Left cardiac atrium (tissue), 4 donors: Measurements from ENCODE around the gene PLCH1. TPM values are rescaled to one million over a fixed set of nuclear protein-coding genes. Genes with fewer than 3 reads are reported as not detected.
"Not testable (repeated sequence)": the region's sequence is repeated elsewhere in the genome, so short reads cannot be mapped to it uniquely, and the experiment has no call there.

Experiments
- ATAC-seq, 2 donors: fragments of 200-7000 bp; cut with Tn5 transposase; one replicate each; pipeline ENCODE4 v1.9.1; 2020; ENCODE audit warnings: mild to moderate bottlenecking in 2 of 2, moderate library complexity in 2 of 2
- DNase-seq: peaks from one replicate; pipeline ENCODE4 v3.0.0-alpha.2; 2020
- intact Hi-C, 2 donors: fragments of 100-400 bp; cut with DNase I; formaldehyde crosslinking; loops; one replicate each; pipeline versions ENCODE4 v1.14.1 to v1.15.1; 2022 to 2023
- total RNA-seq, 2 donors: library from RNA; stranded (reverse); fragmentation: NEBNext Ultra II Directional; extraction: Animal tissue kit (Norgen Biotek cat#: 25700); gene quantifications; one replicate each; pipeline ENCODE4 v1.2.1, GENCODE V29; 2021
- donor health status: DM: no; HTN: yes; CAD: no.
- donor health status: DM: no; HTN: yes; CAD: no; lungs with severe emphysema.
- donor health status: DM: yes; HTN: yes; CAD: no.
- donor health status: Dilated cardiomyopathy.

Gene PLCH1
- total RNA-seq, 2 donors from 2014 or later = 0.39 to 1.3 TPM

- intact Hi-C loops, ATAC-seq, DNase-seq: not testable (repeated sequence)
Measured at GRCh38 chr3:155622647-155623046, 122.2 kb downstream of the PLCH1 start.

DNA sequence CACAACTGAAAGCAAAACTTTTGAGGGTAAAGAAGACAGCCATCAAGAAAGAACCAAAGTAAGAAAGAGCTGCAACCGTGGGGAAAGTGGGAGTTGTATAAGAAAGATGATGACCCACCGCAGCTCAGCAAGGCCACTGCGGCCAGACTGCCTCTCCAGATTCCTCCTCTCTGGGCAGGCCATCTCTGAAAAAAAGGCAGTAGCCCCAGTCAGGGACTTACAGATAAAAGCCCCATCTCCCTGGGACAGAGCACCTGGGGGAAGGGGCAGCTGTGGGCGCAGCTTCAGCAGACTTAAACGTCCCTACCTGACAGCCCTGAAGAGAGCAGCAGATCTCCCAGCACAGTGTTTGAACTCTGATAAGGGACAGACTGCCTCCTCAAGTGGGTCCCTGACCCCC is 124.3 kb downstream of the PLCH1 start:
- ATAC-seq, intact Hi-C loops, DNase-seq: not testable (repeated sequence)

GRCh38 chr3:155619118-155619915 is 125.6 kb downstream of the PLCH1 start:
- DNase-seq (no peak), ATAC-seq (no peak)
- intact Hi-C loops = no loop called here

DNA sequence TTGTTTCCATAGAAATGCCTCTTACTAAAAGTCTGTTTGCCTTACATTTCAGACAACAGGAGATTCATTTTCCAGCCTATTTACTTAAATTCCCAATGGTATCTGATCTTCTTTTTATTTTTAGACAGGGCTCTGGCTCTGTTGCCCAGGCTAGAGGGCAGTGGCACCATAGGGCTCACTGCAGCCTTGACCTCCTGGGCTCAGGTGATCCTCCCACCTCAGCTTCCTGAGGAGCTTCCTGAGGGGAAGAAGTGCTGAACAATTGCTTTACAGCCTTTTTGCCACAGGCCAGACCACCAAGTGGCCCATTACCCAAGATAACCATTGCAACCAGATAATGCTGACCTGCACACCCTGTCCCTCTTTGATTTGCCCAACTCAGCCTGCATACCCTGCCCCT is 126.3 kb downstream of the PLCH1 start:
- intact Hi-C loops = no loop called here
- no peak for ATAC-seq
- no peak for DNase-seq

DNA sequence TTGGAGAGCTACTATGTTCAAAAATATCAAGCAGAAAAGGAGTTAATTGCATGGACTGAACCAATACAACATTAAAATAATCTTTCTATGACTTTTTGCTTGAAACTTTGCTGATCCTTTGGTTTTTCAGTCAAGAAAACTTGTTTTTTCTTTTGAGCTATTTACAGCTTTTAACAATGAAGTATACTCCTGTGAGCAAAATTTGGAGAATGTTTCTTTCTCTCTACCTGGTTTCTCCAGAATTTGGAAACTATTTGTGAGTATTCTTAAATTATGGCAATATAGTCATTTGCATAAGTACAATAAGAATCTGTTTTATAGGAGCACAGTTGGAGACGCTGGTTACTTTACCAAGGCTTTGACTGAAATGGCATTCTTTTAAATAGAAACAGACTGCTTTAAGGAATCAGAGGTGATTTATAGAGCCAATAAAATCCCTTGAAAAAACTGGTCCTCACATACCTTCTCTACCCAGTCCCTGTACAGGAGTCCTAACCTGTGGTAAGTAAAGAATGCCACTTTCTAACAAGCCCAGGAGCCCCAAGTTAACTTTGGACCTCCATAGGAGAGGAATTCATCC is 127.4 kb downstream of the PLCH1 start:
- ATAC-seq (no peak), DNase-seq (no peak)
- intact Hi-C loops = no loop called here

DNA sequence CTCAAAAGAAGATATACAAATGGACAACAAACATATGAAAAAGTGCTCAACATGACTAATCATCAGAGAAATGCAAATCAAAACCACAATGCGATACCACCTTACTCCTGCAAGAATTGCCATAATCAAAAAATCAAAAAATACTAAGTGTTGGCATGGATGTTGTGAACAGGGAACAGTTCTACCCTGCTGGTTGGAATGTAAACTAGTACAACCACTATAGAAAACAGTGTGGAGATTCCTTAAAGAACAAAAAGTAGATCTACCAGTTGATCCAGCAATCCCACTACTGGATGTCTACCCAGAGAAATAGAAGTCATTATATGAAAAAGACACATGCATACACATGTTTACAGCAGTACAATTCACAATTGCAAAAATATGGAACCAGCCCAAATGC is 129.7 kb downstream of the PLCH1 start:
- ATAC-seq, intact Hi-C loops, DNase-seq: not testable (repeated sequence)

GRCh38 chr3:155614410-155614809 is 130.5 kb downstream of the PLCH1 start:
- ATAC-seq, intact Hi-C loops, DNase-seq: not testable (repeated sequence)

GRCh38 chr3:155611456-155611855 is 133.4 kb downstream of the PLCH1 start:
- DNase-seq (no peak), ATAC-seq (no peak)
- intact Hi-C loops = no loop called here

DNA sequence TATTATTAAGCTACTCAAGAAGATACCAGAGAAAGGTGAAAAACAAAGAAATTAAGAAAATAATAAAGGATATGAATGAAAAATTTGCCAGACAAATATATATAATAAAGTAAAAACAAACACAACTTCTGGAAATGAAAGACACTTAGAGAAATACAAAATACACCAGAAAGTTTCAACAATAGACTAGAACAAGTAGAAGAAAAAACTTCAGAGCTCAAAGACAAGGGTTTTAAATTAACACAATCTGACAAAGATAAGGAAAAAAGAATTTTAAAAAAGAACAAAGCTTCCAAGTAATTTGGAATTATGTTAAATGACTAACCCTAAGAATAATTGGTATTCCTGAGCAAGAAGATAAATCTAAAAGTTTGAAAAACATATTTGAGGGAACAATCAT is 135.3 kb downstream of the PLCH1 start:
- intact Hi-C loops = no loop called here
- ATAC-seq (no peak), DNase-seq (no peak)

- DNase-seq (no peak), ATAC-seq (no peak)
- intact Hi-C loops = no loop called here
Measured at GRCh38 chr3:155608228-155608920, 136.5 kb downstream of the PLCH1 start.

- intact Hi-C loops = no loop called here
- DNase-seq = no peak
- no peak for ATAC-seq
Measured at GRCh38 chr3:155607761-155608160, 137.1 kb downstream of the PLCH1 start.

DNA sequence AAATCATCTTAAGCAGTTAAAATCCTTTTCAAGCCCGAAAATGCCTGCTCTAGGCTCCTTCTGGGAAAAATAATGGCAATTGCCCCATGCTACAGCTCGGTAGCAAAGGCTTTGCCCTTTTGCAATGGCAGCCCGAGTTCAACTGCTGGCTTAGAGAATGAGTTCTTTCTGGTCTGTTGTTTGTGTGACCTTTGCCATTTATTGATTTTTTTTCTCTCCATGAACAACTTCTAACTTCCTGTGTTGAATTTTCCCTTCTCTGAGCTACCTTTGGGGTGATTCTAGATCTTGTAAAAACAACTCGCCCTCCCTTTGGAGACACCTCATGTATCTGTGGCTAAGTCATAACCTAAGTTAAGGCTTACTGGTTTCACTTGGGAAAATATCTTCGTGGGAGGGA is 139.3 kb downstream of the PLCH1 start:
- DNase-seq (no peak), ATAC-seq (no peak)
- intact Hi-C loops = no loop called here

DNA sequence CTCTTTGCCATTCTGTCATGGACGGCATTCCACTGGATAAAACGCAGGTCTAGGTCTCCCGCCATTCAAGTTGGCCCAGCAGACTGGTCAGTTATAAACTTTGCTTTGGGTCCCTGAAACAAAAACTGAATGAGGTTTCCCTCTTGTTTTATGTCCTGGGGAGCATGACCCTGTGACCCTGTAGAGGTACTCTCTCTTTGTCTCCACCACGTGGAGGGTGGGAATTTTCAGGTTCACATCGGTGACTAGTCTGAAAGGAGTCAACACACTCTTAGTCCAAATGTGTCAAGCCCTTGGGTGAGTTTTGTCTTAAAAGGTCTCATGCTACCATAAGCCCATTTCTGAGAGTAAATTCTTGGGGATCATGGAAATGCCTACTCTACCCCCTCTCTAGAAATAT is 139.9 kb downstream of the PLCH1 start:
- DNase-seq (no peak), ATAC-seq (no peak)
- intact Hi-C loops = no loop called here

- DNase-seq (no peak), ATAC-seq (no peak)
- intact Hi-C loops = no loop called here
Measured at GRCh38 chr3:155604126-155604525, 140.7 kb downstream of the PLCH1 start.

DNA sequence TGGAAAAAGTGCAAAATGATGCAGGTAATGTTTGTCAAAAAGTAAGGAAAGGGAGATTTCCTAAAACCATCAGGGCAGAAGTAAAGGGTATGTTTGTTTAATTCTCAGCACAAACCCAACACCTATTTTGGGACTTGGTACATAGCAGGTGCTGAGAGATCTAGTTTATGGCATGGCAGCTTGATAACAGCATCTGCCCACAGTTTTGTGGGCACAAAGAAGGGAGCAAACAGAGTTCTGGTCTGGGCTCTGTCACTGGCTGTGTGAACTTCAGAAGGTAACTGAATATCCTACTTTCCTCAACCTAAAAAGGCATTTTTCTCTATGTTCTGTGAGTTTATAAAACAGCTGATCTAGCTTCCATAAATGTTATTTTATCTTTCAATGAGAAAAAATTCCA is 141.6 kb downstream of the PLCH1 start:
- no peak for DNase-seq
- ATAC-seq = no peak
- intact Hi-C loops = no loop called here

- DNase-seq = no peak
- no peak for ATAC-seq
- intact Hi-C loops = no loop called here
Measured at GRCh38 chr3:155602307-155602706, 142.6 kb downstream of the PLCH1 start.

DNA sequence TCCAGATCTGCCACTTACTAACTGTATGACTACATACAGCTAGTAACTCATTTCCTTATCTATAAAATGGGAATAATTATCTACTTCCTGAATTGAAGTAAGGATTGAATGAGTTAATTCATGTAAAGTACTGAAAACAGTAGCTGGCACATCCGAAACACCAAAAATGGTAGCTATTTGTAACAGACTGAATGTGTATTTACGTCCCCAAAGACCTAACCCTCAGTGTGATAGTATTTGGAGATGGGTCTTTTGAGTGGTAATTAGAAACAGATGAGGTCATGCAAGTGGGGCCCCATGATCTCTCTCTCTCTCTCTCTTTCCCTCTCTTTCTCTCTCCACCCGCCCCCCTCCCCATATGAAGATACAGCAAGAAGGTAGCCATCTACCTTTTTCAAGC is 146.2 kb downstream of the PLCH1 start:
- ATAC-seq = no peak
- intact Hi-C loops = no loop called here
- no peak for DNase-seq

DNA sequence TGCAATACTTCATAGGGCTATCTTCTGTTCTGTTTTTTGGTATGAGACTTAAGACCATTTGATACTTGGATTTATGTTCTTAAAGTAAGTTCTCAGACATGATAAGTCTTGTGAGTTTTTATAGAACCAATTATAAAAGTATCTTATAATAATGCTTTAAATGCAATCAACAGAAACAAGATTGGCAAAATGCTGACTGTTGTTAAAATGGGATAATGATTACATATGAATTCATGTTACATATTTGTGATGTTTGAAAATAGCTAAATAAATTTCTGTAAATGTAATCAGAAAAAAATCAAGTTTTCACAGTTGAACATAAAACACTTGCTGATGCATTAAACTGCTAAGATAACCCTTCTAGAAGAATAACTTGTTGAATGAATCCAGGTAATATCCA is 148.3 kb downstream of the PLCH1 start:
- intact Hi-C loops = no loop called here
- DNase-seq (no peak), ATAC-seq (no peak)

DNA sequence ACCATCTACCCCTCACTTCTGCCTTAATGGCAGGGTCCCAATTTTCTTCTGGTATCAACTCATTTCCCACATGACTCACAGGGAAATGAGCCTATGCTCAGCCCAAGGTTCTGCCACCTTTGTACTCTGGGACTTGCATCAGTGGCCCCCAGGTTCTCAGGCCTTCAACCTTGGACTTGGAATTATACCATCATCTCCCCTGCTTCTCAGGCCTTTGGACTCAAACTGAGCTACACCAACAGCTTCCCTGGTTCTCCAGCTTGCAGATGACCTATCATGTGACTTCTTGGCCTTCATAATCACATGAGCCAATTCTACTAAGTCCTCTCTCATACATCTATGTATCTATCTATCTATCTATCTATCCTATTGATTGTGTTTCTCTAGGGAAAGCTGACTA is 149.5 kb downstream of the PLCH1 start:
- no peak for ATAC-seq

GRCh38 chr3:155594526-155595187 is 150.2 kb downstream of the PLCH1 start:
- DNase-seq (no peak), ATAC-seq (no peak)
- intact Hi-C loops = no loop called here

More for the DNA sequence above, 149.5 kb downstream of the PLCH1 start:
- intact Hi-C loops = no loop called here
- no peak for DNase-seq
